K562 (cell line): ENCODE data around the gene AMN1. TPM values are rescaled to one million over a fixed set of nuclear protein-coding genes. Genes with fewer than 3 reads are reported as not detected.

Experiments used
- E4F1 ChIP-seq: fragments of 250-450 bp; sonication (Bioruptor Pico); IDR thresholded peaks from 2 replicates; pipeline ENCODE4 v1.5.0; 2021; ENCODE audit warnings: mild to moderate bottlenecking, borderline replicate concordance
- ELF4 ChIP-seq: fragments of 450-650 bp; formaldehyde crosslinking; IDR thresholded peaks from 2 replicates; pipeline ENCODE4 v1.4.0; 2022; ENCODE audit warnings: missing genetic modification characterization
- GABPB2 ChIP-seq: fragments of 250-450 bp; sonication (Bioruptor Pico); conservative IDR thresholded peaks from 2 replicates; pipeline ENCODE4 v1.5.1; 2021; ENCODE audit warnings: mild to moderate bottlenecking
- HIVEP1 ChIP-seq: fragments of 250-450 bp; sonication (Bioruptor Pico); IDR thresholded peaks from 2 replicates; pipeline ENCODE4 v1.4.0; 2020; ENCODE audit warnings: mild to moderate bottlenecking
- HOMEZ ChIP-seq: fragments of 250-450 bp; sonication (Bioruptor Pico); IDR thresholded peaks from 2 replicates; pipeline ENCODE4 v1.4.0; 2020; ENCODE audit warnings: mild to moderate bottlenecking, moderate library complexity
- KLF1 ChIP-seq: fragments of 450-650 bp; IDR thresholded peaks from 2 replicates; pipeline ENCODE4 v1.6.1; 2016; ENCODE audit warnings: missing genetic modification characterization, missing compliant biosample characterization
- NFATC3 ChIP-seq: fragments of 450-650 bp; IDR thresholded peaks from 2 replicates; pipeline ENCODE4 v1.6.1; 2017; ENCODE audit warnings: mild to moderate bottlenecking
- NRF1 ChIP-seq, 2 experiments: fragments of 450-650 bp; IDR thresholded peaks in 1 of 2; conservative IDR thresholded peaks in 1 of 2; 2 replicates each; pipeline ENCODE4 v1.6.1; 2014; ENCODE audit warnings: mild to moderate bottlenecking in 2 of 2
- PHF21A ChIP-seq: fragments of 450-650 bp; IDR thresholded peaks from 2 replicates; pipeline ENCODE4 v1.6.1; 2017; ENCODE audit warnings: low read depth, borderline replicate concordance
- POLR2H ChIP-seq: IDR thresholded peaks from 2 replicates; pipeline ENCODE4 v1.6.1; 2016; ENCODE audit warnings: missing genetic modification characterization, low read depth, mild to moderate bottlenecking, control low read depth, missing compliant biosample characterization, moderate library complexity
- PRMT5 ChIP-seq: sonication (generic); formaldehyde crosslinking; IDR thresholded peaks from 2 replicates; pipeline ENCODE4 v1.5.0; 2020; ENCODE audit warnings: missing genetic modification reagents
- RBBP5 ChIP-seq: fragments of 200-600 bp; sonication (generic); IDR thresholded peaks from 2 replicates; pipeline ENCODE4 v1.6.1; 2012; ENCODE audit warnings: borderline replicate concordance, mild to moderate bottlenecking, low read length, control low read depth, inconsistent platforms; ENCODE audit not compliant: insufficient read depth, poor library complexity, severe bottlenecking
- RBM15 ChIP-seq: fragments of 200-400 bp; formaldehyde crosslinking; IDR thresholded peaks from 2 replicates; pipeline ENCODE4 v1.6.1; 2018; ENCODE audit warnings: mild to moderate bottlenecking, low read length, moderate library complexity; ENCODE audit not compliant: insufficient read depth
- SMAD4 ChIP-seq: fragments of 250-450 bp; sonication (Bioruptor Pico); conservative IDR thresholded peaks from 2 replicates; pipeline ENCODE4 v1.8.0; 2021; ENCODE audit warnings: inconsistent platforms, mild to moderate bottlenecking, moderate library complexity
- SMARCA5 ChIP-seq: fragments of 450-650 bp; IDR thresholded peaks from 2 replicates; pipeline ENCODE4 v1.6.1; 2016
- TAF7 ChIP-seq: fragments of 450-650 bp; IDR thresholded peaks from 2 replicates; pipeline ENCODE4 v1.6.1; 2016; ENCODE audit warnings: missing genetic modification characterization, missing compliant biosample characterization
- XRCC4 ChIP-seq: IDR thresholded peaks from one replicate; pipeline ENCODE4 v1.6.1; 2011; ENCODE audit not compliant: insufficient read depth, insufficient read length; ENCODE audit errors: extremely low read depth
- ZKSCAN3 ChIP-seq: fragments of 250-450 bp; sonication (Bioruptor Pico); IDR thresholded peaks from 2 replicates; pipeline ENCODE4 v1.4.0; 2020
- ZNF217 ChIP-seq: sonication (generic); formaldehyde crosslinking; IDR thresholded peaks from 2 replicates; pipeline ENCODE4 v1.8.0; 2022; ENCODE audit warnings: mild to moderate bottlenecking, missing genetic modification reagents
- ZNF668 ChIP-seq: fragments of 250-450 bp; sonication (Bioruptor Pico); IDR thresholded peaks from 2 replicates; pipeline ENCODE4 v1.8.0; 2022; ENCODE audit warnings: mild to moderate bottlenecking, inconsistent platforms
- polyA plus RNA-seq, 8 experiments: library from polyadenylated mRNA; depleted of rRNA in 4 of 8; stranded (reverse) in 5 of 8; unstranded in 3 of 8; fragments of >200 nt; fragmentation: Nextera tagmentation in 2 of 8; fragmentation: Illumina TruSeq in 1 of 8; extraction: Ambion mirVana in 2 of 8; extraction: Trizol in 1 of 8; gene quantifications; 2 replicates each; pipeline versions ENCODE4 v1.2.1 to v1.2.3, GENCODE V29; 2011 to 2014; ENCODE audit warnings: inconsistent platforms in 1 of 8, missing spikeins in 1 of 8
- total RNA-seq, 7 experiments: library from RNA; depleted of rRNA in 6 of 7; stranded (reverse); fragments of >200 nt in 6 of 7; fragmentation: Illumina TruSeq in 2 of 7; extraction: Trizol in 2 of 7; gene quantifications; 2 replicates each; pipeline versions ENCODE4 v1.2.1 to v1.2.3, GENCODE V29; 2011 to 2021; ENCODE audit warnings: low replicate concordance in 1 of 7
- TF ChIP-seq, protein P1 (sequence below): IDR thresholded peaks from 2 replicates; pipeline ENCODE4 v1.6.1; 2011; ENCODE audit warnings: borderline replicate concordance, low read depth, mild to moderate bottlenecking, moderate library complexity, low read length; ENCODE audit not compliant: insufficient read depth, poor library complexity, severe bottlenecking
- TF ChIP-seq, protein P2 (sequence below): fragments of 250-450 bp; sonication (Bioruptor Pico); IDR thresholded peaks from 2 replicates; pipeline ENCODE4 v1.5.0; 2021

AMN1 gene
- total and polyA plus RNA-seq, 9 of the 15 experiments (the other 6 are each of a cell fraction or from before 2014, with no cell fraction given) = 5.2 to 27.6 (median 13.0) TPM

- TF ChIP-seq ZNF217 (CRISPR knock-in tag) (no peak), PHF21A (no peak), XRCC4 (no peak), HIVEP1 (CRISPR knock-in tag) (no peak), NRF1 (conservative IDR thresholded peaks at IDR 0.05 in 1 of 2, IDR thresholded peaks at IDR 0.05 in 1 of 2) (peak; percentile 84 to 86), E4F1 (no peak), RBM15 (no peak), PRMT5 (CRISPR knock-in tag) (no peak), ZNF668 (CRISPR knock-in tag) (no peak), SMAD4 (peak; percentile 77), ZKSCAN3 (CRISPR knock-in tag) (no peak), KLF1 (tag) (peak; percentile 21; the same call in 1 of the 2 replicates), NFATC3 (no peak), POLR2H (tag) (peak; percentile 77), SMARCA5 (no peak), RBBP5 (peak; percentile 77), ELF4 (CRISPR knock-in tag) (no peak), HOMEZ (CRISPR knock-in tag) (no peak), TAF7 (tag) (no peak), GABPB2 (CRISPR knock-in tag) (no peak)
- TF ChIP-seq, protein P1, sequence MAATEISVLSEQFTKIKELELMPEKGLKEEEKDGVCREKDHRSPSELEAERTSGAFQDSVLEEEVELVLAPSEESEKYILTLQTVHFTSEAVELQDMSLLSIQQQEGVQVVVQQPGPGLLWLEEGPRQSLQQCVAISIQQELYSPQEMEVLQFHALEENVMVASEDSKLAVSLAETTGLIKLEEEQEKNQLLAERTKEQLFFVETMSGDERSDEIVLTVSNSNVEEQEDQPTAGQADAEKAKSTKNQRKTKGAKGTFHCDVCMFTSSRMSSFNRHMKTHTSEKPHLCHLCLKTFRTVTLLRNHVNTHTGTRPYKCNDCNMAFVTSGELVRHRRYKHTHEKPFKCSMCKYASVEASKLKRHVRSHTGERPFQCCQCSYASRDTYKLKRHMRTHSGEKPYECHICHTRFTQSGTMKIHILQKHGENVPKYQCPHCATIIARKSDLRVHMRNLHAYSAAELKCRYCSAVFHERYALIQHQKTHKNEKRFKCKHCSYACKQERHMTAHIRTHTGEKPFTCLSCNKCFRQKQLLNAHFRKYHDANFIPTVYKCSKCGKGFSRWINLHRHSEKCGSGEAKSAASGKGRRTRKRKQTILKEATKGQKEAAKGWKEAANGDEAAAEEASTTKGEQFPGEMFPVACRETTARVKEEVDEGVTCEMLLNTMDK = no peak
- TF ChIP-seq, protein P2, sequence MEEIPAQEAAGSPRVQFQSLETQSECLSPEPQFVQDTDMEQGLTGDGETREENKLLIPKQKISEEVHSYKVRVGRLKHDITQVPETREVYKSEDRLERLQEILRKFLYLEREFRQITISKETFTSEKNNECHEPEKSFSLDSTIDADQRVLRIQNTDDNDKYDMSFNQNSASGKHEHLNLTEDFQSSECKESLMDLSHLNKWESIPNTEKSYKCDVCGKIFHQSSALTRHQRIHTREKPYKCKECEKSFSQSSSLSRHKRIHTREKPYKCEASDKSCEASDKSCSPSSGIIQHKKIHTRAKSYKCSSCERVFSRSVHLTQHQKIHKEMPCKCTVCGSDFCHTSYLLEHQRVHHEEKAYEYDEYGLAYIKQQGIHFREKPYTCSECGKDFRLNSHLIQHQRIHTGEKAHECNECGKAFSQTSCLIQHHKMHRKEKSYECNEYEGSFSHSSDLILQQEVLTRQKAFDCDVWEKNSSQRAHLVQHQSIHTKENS (CRISPR knock-in tag) = no peak
Observed at GRCh38 chr12:31728917-31729640, at the start of gene AMN1 (continued).
